PC-3 (cell line): Measurements from ENCODE around the gene RIMBP2.

Source experiments
- EZH2 ChIP-seq: fragments of 300-600 bp; sonication (generic); IDR thresholded peaks from one replicate; pipeline ENCODE4 v1.6.1; 2017; ENCODE audit warnings: antibody characterized with exemption, mild to moderate bottlenecking, low read length; ENCODE audit not compliant: unreplicated experiment
- EZH2phosphoT487 ChIP-seq: fragments of 300-600 bp; sonication (generic); IDR thresholded peaks from 2 replicates; pipeline ENCODE4 v1.6.1; 2018; ENCODE audit warnings: mild to moderate bottlenecking, antibody characterized with exemption, low read length, borderline replicate concordance
- TF ChIP-seq, protein P1 (sequence below): fragments of 300-600 bp; sonication (generic); conservative IDR thresholded peaks from 2 replicates; pipeline ENCODE4 v1.5.1; 2017; ENCODE audit warnings: antibody characterized with exemption, low read depth, mild to moderate bottlenecking, low read length

DNA sequence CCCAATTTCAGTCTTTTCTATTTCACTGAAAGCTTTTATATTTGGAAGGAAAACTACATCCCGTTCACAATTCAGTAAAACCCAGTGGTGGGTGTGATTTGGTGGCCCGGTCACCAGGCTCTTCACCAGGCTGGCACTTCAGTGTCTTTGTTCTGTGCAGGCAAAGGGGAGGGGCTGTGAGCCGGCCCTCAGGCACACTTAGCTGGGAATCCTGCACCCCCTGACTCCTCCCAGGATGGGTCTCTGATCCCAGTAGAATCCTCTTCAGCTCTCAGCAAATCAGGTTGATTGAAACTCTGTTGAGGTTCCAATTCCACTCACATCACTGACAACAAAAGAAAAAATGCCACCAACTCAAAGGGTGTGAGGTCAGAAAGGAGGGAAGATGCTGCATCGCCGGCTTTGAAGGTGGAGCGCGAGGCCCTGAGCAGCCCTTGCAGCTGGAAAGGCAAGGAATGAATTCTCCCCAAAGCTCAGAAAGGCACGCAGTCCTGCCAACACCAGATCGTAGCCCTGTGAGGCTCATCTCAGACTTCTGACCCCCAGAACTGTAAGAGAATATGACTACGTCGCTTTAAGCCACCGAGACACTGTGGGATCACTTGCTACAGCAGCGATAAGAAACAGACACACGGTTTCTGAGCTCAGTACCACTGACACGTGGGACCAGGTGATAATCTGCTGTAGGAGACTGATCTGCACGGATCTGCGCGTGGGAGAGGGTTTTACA is 211.8 kb downstream of the RIMBP2 start:
- TF ChIP-seq, protein P1, sequence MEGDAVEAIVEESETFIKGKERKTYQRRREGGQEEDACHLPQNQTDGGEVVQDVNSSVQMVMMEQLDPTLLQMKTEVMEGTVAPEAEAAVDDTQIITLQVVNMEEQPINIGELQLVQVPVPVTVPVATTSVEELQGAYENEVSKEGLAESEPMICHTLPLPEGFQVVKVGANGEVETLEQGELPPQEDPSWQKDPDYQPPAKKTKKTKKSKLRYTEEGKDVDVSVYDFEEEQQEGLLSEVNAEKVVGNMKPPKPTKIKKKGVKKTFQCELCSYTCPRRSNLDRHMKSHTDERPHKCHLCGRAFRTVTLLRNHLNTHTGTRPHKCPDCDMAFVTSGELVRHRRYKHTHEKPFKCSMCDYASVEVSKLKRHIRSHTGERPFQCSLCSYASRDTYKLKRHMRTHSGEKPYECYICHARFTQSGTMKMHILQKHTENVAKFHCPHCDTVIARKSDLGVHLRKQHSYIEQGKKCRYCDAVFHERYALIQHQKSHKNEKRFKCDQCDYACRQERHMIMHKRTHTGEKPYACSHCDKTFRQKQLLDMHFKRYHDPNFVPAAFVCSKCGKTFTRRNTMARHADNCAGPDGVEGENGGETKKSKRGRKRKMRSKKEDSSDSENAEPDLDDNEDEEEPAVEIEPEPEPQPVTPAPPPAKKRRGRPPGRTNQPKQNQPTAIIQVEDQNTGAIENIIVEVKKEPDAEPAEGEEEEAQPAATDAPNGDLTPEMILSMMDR, result no peak
- no peak for TF ChIP-seq EZH2phosphoT487
- TF ChIP-seq EZH2, result no peak
